GM19468 (cell line): ENCODE results near the gene INSR.

ENCODE experiments used
- ATAC-seq: cut with Tn5 transposase; IDR thresholded peaks from one replicate; pipeline ENCODE4 v1.9.1; 2021; ENCODE audit warnings: mild to moderate bottlenecking, moderate library complexity, moderate number of reproducible peaks; ENCODE audit not compliant: unreplicated experiment; ENCODE audit errors: extremely low read depth

INSR gene

GRCh38 chr19:7109678-7110289 is 184.4 kb downstream of the INSR start:
- no peak for ATAC-seq

GRCh38 chr19:7106711-7107657 is 187.2 kb downstream of the INSR start:
- no peak for ATAC-seq

GRCh38 chr19:7104747-7105447 is 189.3 kb downstream of the INSR start:
- no peak for ATAC-seq

- no peak for ATAC-seq
Measured at GRCh38 chr19:7101498-7102253, 192.5 kb downstream of the INSR start.

GRCh38 chr19:7099597-7099921 is 194.7 kb downstream of the INSR start:
- ATAC-seq = no peak

- peak; percentile 37 for ATAC-seq
Measured at GRCh38 chr19:7098701-7099596, 195.3 kb downstream of the INSR start.

- ATAC-seq = no peak
Measured at GRCh38 chr19:7098096-7098495, 196.1 kb downstream of the INSR start.

GRCh38 chr19:7088999-7089398 is 205.2 kb downstream of the INSR start:
- ATAC-seq = no peak

- ATAC-seq = no peak
Measured at GRCh38 chr19:7083076-7083956, 210.9 kb downstream of the INSR start.

- ATAC-seq = no peak
Measured at GRCh38 chr19:7078008-7078407, 216.2 kb downstream of the INSR start.

GRCh38 chr19:7076151-7076550 is 218.1 kb downstream of the INSR start:
- no peak for ATAC-seq

GRCh38 chr19:7074705-7075282 is 219.4 kb downstream of the INSR start:
- ATAC-seq = no peak

- no peak for ATAC-seq
Measured at GRCh38 chr19:7072541-7072940, 221.7 kb downstream of the INSR start.

- ATAC-seq = no peak
Measured at GRCh38 chr19:7069904-7070226, 224.3 kb downstream of the INSR start.

GRCh38 chr19:7069042-7069903 is 224.9 kb downstream of the INSR start, which contains the start of gene ZNF557:
ZNF557 (plus strand) TSS chr19:7069703; CDS start chr19:7075075, 5,372 bp downstream.
- peak; percentile 65 for ATAC-seq

- ATAC-seq = no peak
Measured at GRCh38 chr19:7068599-7068998, 225.6 kb downstream of the INSR start.

- no peak for ATAC-seq
Measured at GRCh38 chr19:7067716-7068115, 226.5 kb downstream of the INSR start.
